WERI-Rb-1 (cell line): ENCODE data around the gene PACS1.

ENCODE experiments used
- DNase-seq: peaks from one replicate; pipeline ENCODE4 v3.0.0-alpha.2; 2020
- H3K27ac ChIP-seq: fragments of 250-450 bp; sonication (Bioruptor Pico); 2 replicates; pipeline ENCODE4 v1.5.1; 2020; ENCODE audit warnings: mild to moderate bottlenecking, moderate library complexity
- H3K27me3 ChIP-seq: fragments of 250-450 bp; sonication (Bioruptor Pico); 2 replicates; pipeline ENCODE4 v1.5.1; 2021; ENCODE audit warnings: mild to moderate bottlenecking, low read depth, moderate library complexity; ENCODE audit not compliant: insufficient read depth, severe bottlenecking
- H3K36me3 ChIP-seq: fragments of 250-450 bp; sonication (Bioruptor Pico); 2 replicates; pipeline ENCODE4 v1.5.1; 2020; ENCODE audit warnings: mild to moderate bottlenecking, moderate library complexity
- H3K4me3 ChIP-seq: 2 replicates; pipeline ENCODE4 v1.5.1; 2011; ENCODE audit warnings: low read depth, mild to moderate bottlenecking, control low read depth, low read length
- H3K9me3 ChIP-seq: fragments of 250-450 bp; sonication (Bioruptor Pico); 2 replicates; pipeline ENCODE4 v1.5.1; 2021; ENCODE audit warnings: mild to moderate bottlenecking, moderate library complexity; ENCODE audit not compliant: severe bottlenecking
- CTCF ChIP-seq: IDR thresholded peaks from 2 replicates; pipeline ENCODE4 v1.5.1; 2011; ENCODE audit warnings: low read depth, mild to moderate bottlenecking, control low read depth, inconsistent platforms, low read length

Gene PACS1

GRCh38 chr11:66259225-66259624, 189.2 kb downstream of the PACS1 start:
- H3K9me3 ChIP-seq = no peaks in the 10 kb centered on the region
- H3K27me3 ChIP-seq = no peaks in the 10 kb centered on the region
- TF ChIP-seq CTCF = no peak
- H3K36me3 ChIP-seq = peaks cover 41% of the 10 kb centered on the region
- H3K27ac ChIP-seq = no peak overlapping the region
- no peak overlapping the region for H3K4me3 ChIP-seq
- no peak for DNase-seq

- Histone ChIP-seq H3K36me3 (peaks cover 48% of the 10 kb centered on the region), H3K9me3 (no peaks in the 10 kb centered on the region), H3K27me3 (no peaks in the 10 kb centered on the region)
Observed at GRCh38 chr11:66259956-66260355, 189.9 kb downstream of the PACS1 start.

GRCh38 chr11:66261578-66261977, 191.5 kb downstream of the PACS1 start:
- Histone ChIP-seq H3K4me3 (no peak overlapping the region), H3K27me3 (no peaks in the 10 kb centered on the region), H3K9me3 (no peaks in the 10 kb centered on the region), H3K36me3 (peaks cover 63% of the 10 kb centered on the region), H3K27ac (no peak overlapping the region)
- TF ChIP-seq CTCF = no peak
- no peak for DNase-seq

More at GRCh38 chr11:66259956-66260355, 189.9 kb downstream of the PACS1 start:
- no peak overlapping the region for H3K4me3 ChIP-seq
- no peak overlapping the region for H3K27ac ChIP-seq
- no peak for DNase-seq
- TF ChIP-seq CTCF = no peak

GRCh38 chr11:66262191-66262590, 192.1 kb downstream of the PACS1 start:
- H3K4me3 ChIP-seq = no peak overlapping the region
- no peak overlapping the region for H3K27ac ChIP-seq
- peaks cover 69% of the 10 kb centered on the region for H3K36me3 ChIP-seq
- no peaks in the 10 kb centered on the region for H3K9me3 ChIP-seq
- no peak for DNase-seq
- TF ChIP-seq CTCF = no peak
- H3K27me3 ChIP-seq = no peaks in the 10 kb centered on the region

- Histone ChIP-seq H3K27ac (no peak overlapping the region), H3K36me3 (peaks cover 70% of the 10 kb centered on the region), H3K27me3 (no peaks in the 10 kb centered on the region), H3K9me3 (no peaks in the 10 kb centered on the region), H3K4me3 (no peak overlapping the region)
- DNase-seq = no peak
- no peak for TF ChIP-seq CTCF
Observed at GRCh38 chr11:66262696-66263095, 192.6 kb downstream of the PACS1 start.

- Histone ChIP-seq H3K27ac (no peak overlapping the region), H3K27me3 (no peaks in the 10 kb centered on the region), H3K4me3 (no peak overlapping the region), H3K36me3 (peaks cover 70% of the 10 kb centered on the region), H3K9me3 (no peaks in the 10 kb centered on the region)
- DNase-seq = no peak
- no peak for TF ChIP-seq CTCF
Observed at GRCh38 chr11:66263231-66263630, 193.2 kb downstream of the PACS1 start.
